Measurements from ENCODE around the gene MED12L.

DNA sequence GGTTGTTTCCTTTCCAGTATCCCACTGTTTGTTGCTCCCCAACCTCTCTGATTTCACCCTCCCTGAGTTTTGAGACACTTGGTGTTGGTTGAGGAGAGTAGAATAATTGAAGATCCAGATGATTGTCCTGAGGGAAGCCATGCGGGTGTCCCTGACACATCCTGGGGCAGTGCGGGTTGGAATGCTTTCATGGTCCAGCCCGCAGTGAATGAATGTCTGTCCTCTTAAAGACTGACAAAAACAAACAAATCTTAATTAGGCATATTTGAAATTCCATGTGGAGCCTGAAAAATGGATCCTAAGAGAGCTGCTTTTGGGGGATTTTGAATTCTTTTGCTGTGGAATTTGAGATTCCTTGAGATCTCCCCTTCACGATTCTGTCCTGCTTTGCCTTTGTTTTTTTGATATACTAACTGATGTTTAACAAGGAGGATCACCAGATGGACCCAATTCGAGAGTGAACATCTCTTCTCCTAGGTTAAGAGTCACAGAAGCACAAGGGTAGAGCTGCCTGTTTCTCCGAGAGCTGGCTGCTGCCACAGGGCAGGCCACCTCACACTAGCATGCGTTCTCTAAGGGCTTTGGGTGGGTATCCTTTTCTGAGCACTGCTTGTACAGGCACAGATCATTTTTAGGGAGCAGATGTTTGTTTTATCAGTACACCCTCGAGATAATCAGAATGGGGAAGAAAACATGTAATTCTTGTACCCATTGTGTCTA, 70.1 kb downstream of the MED12L start:
- TF ChIP-seq, protein P1, sequence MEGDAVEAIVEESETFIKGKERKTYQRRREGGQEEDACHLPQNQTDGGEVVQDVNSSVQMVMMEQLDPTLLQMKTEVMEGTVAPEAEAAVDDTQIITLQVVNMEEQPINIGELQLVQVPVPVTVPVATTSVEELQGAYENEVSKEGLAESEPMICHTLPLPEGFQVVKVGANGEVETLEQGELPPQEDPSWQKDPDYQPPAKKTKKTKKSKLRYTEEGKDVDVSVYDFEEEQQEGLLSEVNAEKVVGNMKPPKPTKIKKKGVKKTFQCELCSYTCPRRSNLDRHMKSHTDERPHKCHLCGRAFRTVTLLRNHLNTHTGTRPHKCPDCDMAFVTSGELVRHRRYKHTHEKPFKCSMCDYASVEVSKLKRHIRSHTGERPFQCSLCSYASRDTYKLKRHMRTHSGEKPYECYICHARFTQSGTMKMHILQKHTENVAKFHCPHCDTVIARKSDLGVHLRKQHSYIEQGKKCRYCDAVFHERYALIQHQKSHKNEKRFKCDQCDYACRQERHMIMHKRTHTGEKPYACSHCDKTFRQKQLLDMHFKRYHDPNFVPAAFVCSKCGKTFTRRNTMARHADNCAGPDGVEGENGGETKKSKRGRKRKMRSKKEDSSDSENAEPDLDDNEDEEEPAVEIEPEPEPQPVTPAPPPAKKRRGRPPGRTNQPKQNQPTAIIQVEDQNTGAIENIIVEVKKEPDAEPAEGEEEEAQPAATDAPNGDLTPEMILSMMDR (IDR thresholded peaks at IDR 0.05), result no peak
- TF ChIP-seq ELF1 (IDR thresholded peaks at IDR 0.05) (no peak), RAD21 (IDR thresholded peaks at IDR 0.05; ENCODE audit: low read length) (no peak)
- TF ChIP-seq, protein P2, sequence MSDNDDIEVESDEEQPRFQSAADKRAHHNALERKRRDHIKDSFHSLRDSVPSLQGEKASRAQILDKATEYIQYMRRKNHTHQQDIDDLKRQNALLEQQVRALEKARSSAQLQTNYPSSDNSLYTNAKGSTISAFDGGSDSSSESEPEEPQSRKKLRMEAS (IDR thresholded peaks at IDR 0.05; ENCODE audit: low read depth), result no peak
- TF ChIP-seq, protein P3, sequence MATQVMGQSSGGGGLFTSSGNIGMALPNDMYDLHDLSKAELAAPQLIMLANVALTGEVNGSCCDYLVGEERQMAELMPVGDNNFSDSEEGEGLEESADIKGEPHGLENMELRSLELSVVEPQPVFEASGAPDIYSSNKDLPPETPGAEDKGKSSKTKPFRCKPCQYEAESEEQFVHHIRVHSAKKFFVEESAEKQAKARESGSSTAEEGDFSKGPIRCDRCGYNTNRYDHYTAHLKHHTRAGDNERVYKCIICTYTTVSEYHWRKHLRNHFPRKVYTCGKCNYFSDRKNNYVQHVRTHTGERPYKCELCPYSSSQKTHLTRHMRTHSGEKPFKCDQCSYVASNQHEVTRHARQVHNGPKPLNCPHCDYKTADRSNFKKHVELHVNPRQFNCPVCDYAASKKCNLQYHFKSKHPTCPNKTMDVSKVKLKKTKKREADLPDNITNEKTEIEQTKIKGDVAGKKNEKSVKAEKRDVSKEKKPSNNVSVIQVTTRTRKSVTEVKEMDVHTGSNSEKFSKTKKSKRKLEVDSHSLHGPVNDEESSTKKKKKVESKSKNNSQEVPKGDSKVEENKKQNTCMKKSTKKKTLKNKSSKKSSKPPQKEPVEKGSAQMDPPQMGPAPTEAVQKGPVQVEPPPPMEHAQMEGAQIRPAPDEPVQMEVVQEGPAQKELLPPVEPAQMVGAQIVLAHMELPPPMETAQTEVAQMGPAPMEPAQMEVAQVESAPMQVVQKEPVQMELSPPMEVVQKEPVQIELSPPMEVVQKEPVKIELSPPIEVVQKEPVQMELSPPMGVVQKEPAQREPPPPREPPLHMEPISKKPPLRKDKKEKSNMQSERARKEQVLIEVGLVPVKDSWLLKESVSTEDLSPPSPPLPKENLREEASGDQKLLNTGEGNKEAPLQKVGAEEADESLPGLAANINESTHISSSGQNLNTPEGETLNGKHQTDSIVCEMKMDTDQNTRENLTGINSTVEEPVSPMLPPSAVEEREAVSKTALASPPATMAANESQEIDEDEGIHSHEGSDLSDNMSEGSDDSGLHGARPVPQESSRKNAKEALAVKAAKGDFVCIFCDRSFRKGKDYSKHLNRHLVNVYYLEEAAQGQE (IDR thresholded peaks at IDR 0.05; ENCODE audit: low read depth, low read length), result no peak

Data from SK-N-SH (cell line).